SK-N-MC (cell line): ENCODE measurements around the gene THEM4.

ENCODE experiments used
- EZH2 ChIP-seq: fragments of 200-600 bp; sonication (generic); IDR thresholded peaks from one replicate; pipeline ENCODE4 v1.6.1; 2017; ENCODE audit warnings: antibody characterized with exemption
- FOXP2 ChIP-seq: optimal IDR thresholded peaks from 2 replicates; pipeline ENCODE3; 2011; ENCODE audit warnings: mild to moderate bottlenecking, moderate library complexity; ENCODE audit not compliant: insufficient read depth; ENCODE audit errors: extremely low read length, control extremely low read depth
- POLR2AphosphoS5 ChIP-seq: IDR thresholded peaks from 2 replicates; pipeline ENCODE4 v1.6.1; 2012; ENCODE audit warnings: mild to moderate bottlenecking, low read depth, low read length, borderline replicate concordance

- TF ChIP-seq EZH2 (no peak), POLR2AphosphoS5 (no peak), FOXP2 (no peak)
These were observed 7.5 kb upstream of the THEM4 start for GRCh38 chr1:151916726-151917370.
